ENCODE results near the gene VPS52.

- TF ChIP-seq ZNF274 (IDR thresholded peaks at IDR 0.05; ENCODE audit: low read depth, low read length) (no peak), SUZ12 (IDR thresholded peaks at IDR 0.05; ENCODE audit: extremely low read depth, insufficient read depth, insufficient read length) (no peak)
These were observed 22.5 kb downstream of the VPS52 start for GRCh38 chr6:33248932-33249731.

Data from NT2/D1 (cell line).